Neural cell (in vitro differentiated cells): ENCODE data around the gene EFR3B.

Source experiments
- CTCF ChIP-seq: fragments of 450-650 bp; IDR thresholded peaks from 2 replicates; pipeline ENCODE4 v1.5.1; 2014; ENCODE audit warnings: antibody characterized with exemption, mild to moderate bottlenecking, moderate library complexity; ENCODE audit not compliant: poor library complexity, severe bottlenecking
- EZH2 ChIP-seq: fragments of 200-600, 300-800 bp; shearing (Covaris generic), sonication (generic); IDR thresholded peaks from 2 replicates; pipeline ENCODE4 v1.6.1; 2014; ENCODE audit warnings: antibody characterized with exemption, low read length, borderline replicate concordance, mild to moderate bottlenecking; ENCODE audit not compliant: insufficient read depth, poor library complexity, severe bottlenecking
- MXI1 ChIP-seq: fragments of 450-650 bp; conservative IDR thresholded peaks from 2 replicates; pipeline ENCODE4 v1.6.1; 2014; ENCODE audit warnings: antibody characterized with exemption, mild to moderate bottlenecking; ENCODE audit not compliant: poor library complexity, severe bottlenecking
- POLR2AphosphoS5 ChIP-seq: IDR thresholded peaks from 2 replicates; pipeline ENCODE4 v1.6.1; 2012

- no peak for TF ChIP-seq MXI1
- TF ChIP-seq POLR2AphosphoS5: no peak
- TF ChIP-seq CTCF: no peak
- no peak for TF ChIP-seq EZH2
Observed at GRCh38 chr2:24993406-24994145, 48.3 kb upstream of the EFR3B start.
